HFF-Myc (cell line): ENCODE measurements around the gene MACF1.
"Not testable (repeated sequence)": the region's sequence is repeated elsewhere in the genome, so short reads cannot be mapped to it uniquely, and the experiment has no call there.

ENCODE experiments used
- DNase-seq: peaks from one replicate; pipeline ENCODE4 v3.0.0-alpha.2; 2011; ENCODE audit warnings: low read depth; ENCODE audit errors: extremely low read depth
- H3K4me3 ChIP-seq: replicated peaks from 2 replicates; pipeline ENCODE4 v1.5.1; 2011; ENCODE audit warnings: low read depth, mild to moderate bottlenecking, control low read depth, low read length
- TF ChIP-seq, protein P1 (sequence below): IDR thresholded peaks from 2 replicates; pipeline ENCODE4 v1.5.1; 2012; ENCODE audit warnings: mild to moderate bottlenecking, low read depth, low read length, control low read depth; ENCODE audit errors: missing control alignments

Gene MACF1

DNA sequence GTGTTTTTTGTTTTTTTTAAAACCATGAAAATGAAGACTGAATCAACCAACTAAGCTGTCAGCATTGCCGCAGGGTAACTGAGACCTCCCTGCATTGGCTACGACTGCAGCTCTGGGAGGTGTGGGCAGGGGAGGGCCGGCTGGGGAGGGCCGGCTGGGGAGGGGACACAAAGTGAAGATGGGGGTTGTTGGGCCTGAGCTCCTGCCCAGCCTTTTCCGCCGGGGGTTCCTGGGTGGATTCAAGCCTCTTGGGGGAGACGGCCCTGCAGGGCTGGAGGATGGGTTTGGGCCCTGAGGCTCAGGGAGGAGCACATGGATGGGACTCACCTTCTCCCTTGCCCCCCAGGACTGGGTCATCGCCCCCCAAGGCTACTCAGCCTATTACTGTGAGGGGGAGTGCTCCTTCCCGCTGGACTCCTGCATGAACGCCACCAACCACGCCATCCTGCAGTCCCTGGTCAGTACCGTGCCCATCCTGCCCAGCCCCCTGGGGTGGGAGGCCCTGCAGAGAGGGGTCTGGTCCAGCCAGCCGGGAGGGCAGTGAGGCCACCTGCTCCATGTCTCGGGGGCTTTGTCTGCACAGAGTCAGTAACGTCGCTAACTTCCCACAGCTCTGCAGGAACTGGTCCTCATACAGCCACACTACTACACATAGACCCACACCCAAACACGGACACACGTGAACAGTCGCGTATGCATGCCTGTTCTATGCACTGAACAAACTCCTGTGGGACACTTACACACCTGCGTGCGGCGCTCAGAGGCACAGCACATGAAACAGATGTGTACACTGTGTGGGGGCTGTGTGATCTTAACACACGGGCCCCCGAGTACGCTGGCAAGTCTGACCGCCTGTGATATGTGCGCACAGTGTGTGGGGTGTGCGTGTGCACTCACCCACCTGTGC, 318.4 kb downstream of the MACF1 start:
- H3K4me3 ChIP-seq = no peak overlapping the region
- DNase-seq = no peak
- TF ChIP-seq, protein P1, sequence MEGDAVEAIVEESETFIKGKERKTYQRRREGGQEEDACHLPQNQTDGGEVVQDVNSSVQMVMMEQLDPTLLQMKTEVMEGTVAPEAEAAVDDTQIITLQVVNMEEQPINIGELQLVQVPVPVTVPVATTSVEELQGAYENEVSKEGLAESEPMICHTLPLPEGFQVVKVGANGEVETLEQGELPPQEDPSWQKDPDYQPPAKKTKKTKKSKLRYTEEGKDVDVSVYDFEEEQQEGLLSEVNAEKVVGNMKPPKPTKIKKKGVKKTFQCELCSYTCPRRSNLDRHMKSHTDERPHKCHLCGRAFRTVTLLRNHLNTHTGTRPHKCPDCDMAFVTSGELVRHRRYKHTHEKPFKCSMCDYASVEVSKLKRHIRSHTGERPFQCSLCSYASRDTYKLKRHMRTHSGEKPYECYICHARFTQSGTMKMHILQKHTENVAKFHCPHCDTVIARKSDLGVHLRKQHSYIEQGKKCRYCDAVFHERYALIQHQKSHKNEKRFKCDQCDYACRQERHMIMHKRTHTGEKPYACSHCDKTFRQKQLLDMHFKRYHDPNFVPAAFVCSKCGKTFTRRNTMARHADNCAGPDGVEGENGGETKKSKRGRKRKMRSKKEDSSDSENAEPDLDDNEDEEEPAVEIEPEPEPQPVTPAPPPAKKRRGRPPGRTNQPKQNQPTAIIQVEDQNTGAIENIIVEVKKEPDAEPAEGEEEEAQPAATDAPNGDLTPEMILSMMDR = no peak

DNA sequence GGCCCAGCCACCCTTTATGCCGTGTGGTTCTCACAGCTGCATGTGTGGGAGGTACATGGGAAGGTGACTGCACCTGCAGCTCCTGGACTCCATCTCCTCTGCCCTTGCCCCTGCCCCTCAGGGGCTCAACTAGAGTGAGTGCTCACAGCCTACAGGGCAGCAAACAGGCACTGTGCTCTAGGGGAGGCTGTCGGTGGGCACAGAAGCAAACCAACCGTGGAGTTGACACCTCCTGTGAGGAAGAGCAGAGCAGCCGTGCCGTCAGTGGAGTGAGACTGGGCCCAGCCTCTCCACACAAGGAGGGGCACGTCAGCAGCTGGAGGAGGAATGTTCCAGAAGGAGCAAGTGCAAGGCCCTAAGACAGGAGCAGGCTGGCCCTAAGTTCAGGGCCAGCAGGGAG, 319.7 kb downstream of the MACF1 start:
- no peak for DNase-seq
- H3K4me3 ChIP-seq = no peak overlapping the region
- TF ChIP-seq, protein P1 = no peak

DNA sequence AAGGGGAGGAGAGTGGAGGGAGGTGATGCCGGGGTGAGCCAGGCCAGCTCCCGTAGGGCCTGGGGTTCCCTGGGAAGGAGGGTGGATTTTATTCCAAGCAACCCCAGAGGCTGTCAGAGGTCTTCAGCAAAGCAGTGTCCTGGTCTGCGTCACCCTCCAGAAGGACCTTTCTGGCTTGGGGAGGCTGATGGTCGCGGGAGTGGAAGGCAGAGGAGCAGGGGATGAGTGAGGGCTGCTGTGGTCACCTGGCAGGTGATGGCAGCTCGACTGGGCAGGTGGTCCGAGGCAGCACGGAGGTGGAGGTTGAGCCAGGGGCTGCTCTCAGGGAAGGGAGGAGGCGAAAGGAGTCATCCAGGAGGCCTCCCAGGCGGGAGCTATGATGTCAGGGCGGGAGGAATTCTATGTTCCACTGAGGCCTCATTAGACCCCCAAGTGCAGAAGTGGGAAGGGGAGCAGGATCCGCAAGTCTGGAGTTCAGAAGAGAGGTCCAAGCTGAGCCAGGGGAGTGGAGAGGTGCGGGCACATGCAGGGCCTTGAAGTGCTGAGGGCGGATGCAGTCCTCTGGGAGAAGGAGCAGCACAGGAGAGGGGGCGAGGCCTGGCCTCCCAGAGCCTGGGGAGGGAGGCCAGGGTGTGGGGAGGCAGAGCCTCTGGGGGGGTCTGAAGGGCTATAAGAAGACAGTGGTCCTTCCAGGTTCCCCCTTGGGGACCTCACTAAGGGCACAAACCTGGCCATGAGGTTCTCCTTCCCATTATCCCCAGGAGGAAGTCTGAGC, 320.3 kb downstream of the MACF1 start:
- no peak for DNase-seq
- TF ChIP-seq, protein P1 = no peak
- no peak overlapping the region for H3K4me3 ChIP-seq

DNA sequence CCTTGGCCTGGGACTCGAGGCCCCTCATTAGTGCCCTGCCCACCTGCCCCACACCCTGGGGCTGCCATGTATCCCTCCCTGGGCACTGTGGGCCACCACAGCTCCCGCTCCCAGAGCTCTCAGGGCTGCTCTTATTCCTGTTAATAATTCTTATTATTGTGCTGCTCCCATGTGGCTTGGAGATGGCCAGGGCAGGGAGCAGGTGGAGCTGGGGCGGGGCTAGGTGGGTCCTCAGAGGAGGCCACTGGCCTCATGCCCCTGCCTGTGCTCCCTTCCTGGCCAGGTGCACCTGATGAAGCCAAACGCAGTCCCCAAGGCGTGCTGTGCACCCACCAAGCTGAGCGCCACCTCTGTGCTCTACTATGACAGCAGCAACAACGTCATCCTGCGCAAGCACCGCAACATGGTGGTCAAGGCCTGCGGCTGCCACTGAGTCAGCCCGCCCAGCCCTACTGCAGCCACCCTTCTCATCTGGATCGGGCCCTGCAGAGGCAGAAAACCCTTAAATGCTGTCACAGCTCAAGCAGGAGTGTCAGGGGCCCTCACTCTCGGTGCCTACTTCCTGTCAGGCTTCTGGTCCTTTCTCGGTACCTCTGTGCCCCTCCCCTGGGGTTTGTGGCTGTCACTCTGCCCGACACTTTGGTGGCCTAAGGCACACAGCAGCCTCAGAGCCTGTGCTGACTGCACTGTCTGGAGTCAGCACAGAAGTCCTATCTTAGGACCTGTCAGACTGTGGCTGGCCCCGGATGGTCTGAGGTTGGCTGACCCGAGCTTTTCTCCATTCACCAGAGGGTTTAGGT, 321.1 kb downstream of the MACF1 start:
- no peak overlapping the region for H3K4me3 ChIP-seq
- TF ChIP-seq, protein P1 = no peak
- DNase-seq = no peak

DNA sequence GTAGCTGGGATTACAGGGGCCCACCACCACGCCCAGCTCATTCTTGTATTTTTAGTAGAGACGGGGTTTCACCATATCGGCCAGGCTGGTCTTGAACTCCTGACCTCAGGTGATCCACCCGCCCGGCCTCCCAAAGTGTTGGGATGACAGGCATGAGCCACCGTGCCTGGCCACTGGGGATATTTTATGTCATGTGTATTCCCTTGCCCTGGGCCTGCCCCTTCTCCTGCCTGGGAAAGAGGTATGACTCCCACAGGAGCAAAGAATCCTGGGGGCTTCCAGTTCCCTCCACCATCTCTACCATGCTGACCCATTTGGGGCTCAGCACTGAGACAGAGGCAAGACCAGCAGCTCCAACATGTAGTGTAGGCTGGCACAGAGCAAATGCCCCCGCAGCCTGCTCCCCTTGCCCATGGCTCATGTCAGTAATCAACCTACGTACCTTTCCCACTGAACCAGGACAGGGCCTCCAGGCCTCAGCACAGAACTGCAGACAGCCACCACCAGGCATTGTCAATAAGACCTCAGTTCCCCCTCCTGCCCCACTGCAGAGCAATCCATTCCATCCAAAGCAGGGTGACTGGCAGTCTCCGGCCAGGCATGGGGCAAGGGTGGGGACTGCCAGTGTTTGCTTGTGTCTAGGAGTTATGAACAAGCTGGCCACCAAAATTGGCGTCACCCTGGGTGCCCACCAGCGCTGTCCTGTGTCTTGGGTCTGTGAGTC, 322.1 kb downstream of the MACF1 start:
- no peak overlapping the region for H3K4me3 ChIP-seq
- no peak for DNase-seq
- TF ChIP-seq, protein P1 = no peak

DNA sequence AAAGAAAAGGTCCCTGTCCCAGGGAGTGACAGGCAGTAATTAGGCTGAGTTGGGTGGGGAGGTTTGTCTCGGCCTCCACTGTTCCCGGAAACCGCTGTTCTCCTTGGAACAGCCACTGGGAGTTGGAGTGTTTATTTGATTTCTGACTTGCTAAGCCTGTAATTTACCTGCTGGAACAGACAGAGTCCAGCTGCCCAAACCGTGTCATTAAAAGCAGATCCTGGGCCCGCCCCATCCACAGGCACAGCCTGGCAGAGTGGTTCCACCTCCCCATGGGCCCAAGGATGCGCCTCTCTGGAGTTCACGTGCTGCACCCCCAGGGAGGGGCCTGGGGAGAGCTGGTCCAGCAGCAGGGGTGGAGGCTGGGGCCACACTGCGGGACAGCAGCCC, 322.7 kb downstream of the MACF1 start:
- DNase-seq, H3K4me3 ChIP-seq: not testable (repeated sequence)
